Subcutaneous adipose tissue (tissue), 4 donors: ENCODE results near the gene BMP15. TPM values are rescaled to one million over a fixed set of nuclear protein-coding genes. Genes with fewer than 3 reads are reported as not detected.

ENCODE experiments used
- total RNA-seq, 4 donors: library from RNA; depleted of rRNA; stranded (reverse); fragments of >200 nt; gene quantifications; one replicate each; pipeline ENCODE4 v1.1.0, GENCODE V29; 2016
- TF ChIP-seq, protein P1 (sequence below): fragments of 450-650 bp; IDR thresholded peaks from one replicate; pipeline ENCODE4 v1.5.1; 2016; ENCODE audit warnings: low read depth, mild to moderate bottlenecking, control low read depth, antibody characterized with exemption, moderate library complexity

BMP15 gene
- total RNA-seq, 4 donors from 2014 or later: not detected

DNA sequence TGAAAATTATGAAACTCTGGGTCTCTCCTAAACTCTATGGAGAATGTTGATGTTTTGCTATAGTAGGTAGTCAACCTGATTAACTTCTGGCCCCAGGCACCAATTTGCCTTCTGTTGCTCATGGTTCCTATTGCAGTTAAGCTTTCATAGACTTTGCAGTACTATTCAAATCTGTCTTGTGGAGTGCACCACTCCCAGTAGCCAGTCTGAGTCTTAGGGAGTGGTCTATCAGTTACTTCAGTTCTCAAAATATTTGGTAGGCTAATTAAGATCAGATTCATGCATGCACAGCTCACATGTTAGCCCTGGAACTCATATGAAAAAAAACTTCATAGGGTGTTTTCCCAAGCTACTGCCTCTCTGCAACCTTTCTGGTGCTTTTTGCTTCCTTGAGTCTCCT, 53.3 kb downstream of the BMP15 start:
- TF ChIP-seq, protein P1, sequence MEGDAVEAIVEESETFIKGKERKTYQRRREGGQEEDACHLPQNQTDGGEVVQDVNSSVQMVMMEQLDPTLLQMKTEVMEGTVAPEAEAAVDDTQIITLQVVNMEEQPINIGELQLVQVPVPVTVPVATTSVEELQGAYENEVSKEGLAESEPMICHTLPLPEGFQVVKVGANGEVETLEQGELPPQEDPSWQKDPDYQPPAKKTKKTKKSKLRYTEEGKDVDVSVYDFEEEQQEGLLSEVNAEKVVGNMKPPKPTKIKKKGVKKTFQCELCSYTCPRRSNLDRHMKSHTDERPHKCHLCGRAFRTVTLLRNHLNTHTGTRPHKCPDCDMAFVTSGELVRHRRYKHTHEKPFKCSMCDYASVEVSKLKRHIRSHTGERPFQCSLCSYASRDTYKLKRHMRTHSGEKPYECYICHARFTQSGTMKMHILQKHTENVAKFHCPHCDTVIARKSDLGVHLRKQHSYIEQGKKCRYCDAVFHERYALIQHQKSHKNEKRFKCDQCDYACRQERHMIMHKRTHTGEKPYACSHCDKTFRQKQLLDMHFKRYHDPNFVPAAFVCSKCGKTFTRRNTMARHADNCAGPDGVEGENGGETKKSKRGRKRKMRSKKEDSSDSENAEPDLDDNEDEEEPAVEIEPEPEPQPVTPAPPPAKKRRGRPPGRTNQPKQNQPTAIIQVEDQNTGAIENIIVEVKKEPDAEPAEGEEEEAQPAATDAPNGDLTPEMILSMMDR: no peak

Other genes with a start within 250 kb of the BMP15 start
- 10 to 100 TPM in 3 of 4 donors, 1 to 10 TPM in 1; 9.7 to 32.8 (median 15.3) TPM for gene SHROOM4, start 96.5 kb upstream of the BMP15 start, total RNA-seq